C4-2B (cell line): ENCODE measurements around the gene KANTR.

Experiments used
- ZFX ChIP-seq: fragments of 450-650 bp; IDR thresholded peaks from 2 replicates; pipeline ENCODE4 v1.6.1; 2017
- TF ChIP-seq, protein P1 (sequence below): fragments of 450-650 bp; conservative IDR thresholded peaks from 2 replicates; pipeline ENCODE4 v1.5.1; 2017; ENCODE audit warnings: mild to moderate bottlenecking

DNA sequence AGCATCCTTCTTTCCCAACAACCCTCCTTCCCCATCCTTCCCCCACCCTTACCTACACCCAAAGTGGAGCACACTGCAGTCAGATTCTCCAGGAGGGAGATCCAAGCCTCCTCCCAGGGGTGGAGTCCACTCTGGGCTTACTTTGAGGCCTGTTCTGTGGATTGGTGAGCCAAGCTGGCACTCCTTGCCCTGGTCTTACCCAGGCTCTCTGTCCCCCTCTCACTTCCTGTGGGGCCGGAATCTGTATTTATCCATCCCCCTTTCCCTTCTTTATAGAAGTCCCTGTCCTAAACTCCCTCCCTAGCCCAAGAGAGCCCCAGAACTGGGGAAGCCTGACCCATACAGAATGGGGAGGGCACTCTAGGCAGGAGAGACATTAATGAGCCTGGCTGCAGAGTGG is 15.0 kb upstream of the KANTR start:
- TF ChIP-seq, protein P1, sequence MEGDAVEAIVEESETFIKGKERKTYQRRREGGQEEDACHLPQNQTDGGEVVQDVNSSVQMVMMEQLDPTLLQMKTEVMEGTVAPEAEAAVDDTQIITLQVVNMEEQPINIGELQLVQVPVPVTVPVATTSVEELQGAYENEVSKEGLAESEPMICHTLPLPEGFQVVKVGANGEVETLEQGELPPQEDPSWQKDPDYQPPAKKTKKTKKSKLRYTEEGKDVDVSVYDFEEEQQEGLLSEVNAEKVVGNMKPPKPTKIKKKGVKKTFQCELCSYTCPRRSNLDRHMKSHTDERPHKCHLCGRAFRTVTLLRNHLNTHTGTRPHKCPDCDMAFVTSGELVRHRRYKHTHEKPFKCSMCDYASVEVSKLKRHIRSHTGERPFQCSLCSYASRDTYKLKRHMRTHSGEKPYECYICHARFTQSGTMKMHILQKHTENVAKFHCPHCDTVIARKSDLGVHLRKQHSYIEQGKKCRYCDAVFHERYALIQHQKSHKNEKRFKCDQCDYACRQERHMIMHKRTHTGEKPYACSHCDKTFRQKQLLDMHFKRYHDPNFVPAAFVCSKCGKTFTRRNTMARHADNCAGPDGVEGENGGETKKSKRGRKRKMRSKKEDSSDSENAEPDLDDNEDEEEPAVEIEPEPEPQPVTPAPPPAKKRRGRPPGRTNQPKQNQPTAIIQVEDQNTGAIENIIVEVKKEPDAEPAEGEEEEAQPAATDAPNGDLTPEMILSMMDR: no peak
- no peak for TF ChIP-seq ZFX
